ENCODE results near the gene TNIK. TPM values are rescaled to one million over a fixed set of nuclear protein-coding genes. Genes with fewer than 3 reads are reported as not detected.

Gene TNIK
- total and polyA plus RNA-seq, 2 of the 13 experiments (the other 11 are each of a cell fraction or from before 2014, with no cell fraction given), result 0.15 to 0.22 TPM

- BruUV-seq (replicated peaks), result no TSS peak
- no peak for TF ChIP-seq TFAP4 (IDR thresholded peaks at IDR 0.05; ENCODE audit: borderline replicate concordance, low read depth)
- TF ChIP-seq FIP1L1 (IDR thresholded peaks at IDR 0.05; ENCODE audit: borderline replicate concordance, insufficient read depth, low read depth, low read length), result no peak
- no peak for TF ChIP-seq NFKBIZ (CRISPR knock-in tag; IDR thresholded peaks at IDR 0.05)
- TF ChIP-seq, protein P1, sequence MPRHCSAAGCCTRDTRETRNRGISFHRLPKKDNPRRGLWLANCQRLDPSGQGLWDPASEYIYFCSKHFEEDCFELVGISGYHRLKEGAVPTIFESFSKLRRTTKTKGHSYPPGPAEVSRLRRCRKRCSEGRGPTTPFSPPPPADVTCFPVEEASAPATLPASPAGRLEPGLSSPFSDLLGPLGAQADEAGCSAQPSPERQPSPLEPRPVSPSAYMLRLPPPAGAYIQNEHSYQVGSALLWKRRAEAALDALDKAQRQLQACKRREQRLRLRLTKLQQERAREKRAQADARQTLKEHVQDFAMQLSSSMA (CRISPR knock-in tag; IDR thresholded peaks at IDR 0.05), result no peak
- no peak for TF ChIP-seq SMC3 (IDR thresholded peaks at IDR 0.05; ENCODE audit: low read length)
- no peak for TF ChIP-seq REPIN1 (CRISPR knock-in tag; IDR thresholded peaks at IDR 0.05; ENCODE audit: borderline replicate concordance, low read depth)
- no peak for TF ChIP-seq ZNF543 (CRISPR knock-in tag; IDR thresholded peaks at IDR 0.05)
- TF ChIP-seq ZZZ3 (CRISPR knock-in tag; IDR thresholded peaks at IDR 0.05; ENCODE audit: borderline replicate concordance), result no peak
- TF ChIP-seq ZC3H4 (CRISPR knock-in tag; IDR thresholded peaks at IDR 0.05; ENCODE audit: borderline replicate concordance), result no peak
- TF ChIP-seq ZBTB7A (CRISPR knock-in tag; IDR thresholded peaks at IDR 0.05), result no peak
- TF ChIP-seq ZBTB21 (CRISPR knock-in tag; IDR thresholded peaks at IDR 0.05), result no peak
- TF ChIP-seq ZNF562 (CRISPR knock-in tag; IDR thresholded peaks at IDR 0.05; ENCODE audit: borderline replicate concordance), result no peak
- TF ChIP-seq UBTF (CRISPR knock-in tag; IDR thresholded peaks at IDR 0.05), result no peak
- no peak for TF ChIP-seq CCAR2 (optimal IDR thresholded peaks at IDR 0.05; ENCODE audit: low read depth, low read length)
- no peak for TF ChIP-seq ZNF619 (CRISPR knock-in tag; IDR thresholded peaks at IDR 0.05)
- TF ChIP-seq ZNF232 (CRISPR knock-in tag; IDR thresholded peaks at IDR 0.05; ENCODE audit: borderline replicate concordance), result no peak
- TF ChIP-seq ESRRA (CRISPR knock-in tag; IDR thresholded peaks at IDR 0.05; ENCODE audit: low read depth), result no peak
- TF ChIP-seq ZNF280B (CRISPR knock-in tag; IDR thresholded peaks at IDR 0.05; ENCODE audit: borderline replicate concordance), result no peak
- Histone ChIP-seq H4K20me1 (ENCODE audit: insufficient read depth, low read length) (no peaks in the 10 kb centered on the region), H3K4me2 (ENCODE audit: low read depth, low read length) (no peak overlapping the region), H3K4me1 (ENCODE audit: insufficient read depth, low read length) (no peaks in the 10 kb centered on the region), H3K27me3 (ENCODE audit: control insufficient read depth in 1 of 2, insufficient read depth in 2 of 2, low read length in 2 of 2) (peaks cover 0 to 1% of the 10 kb centered on the region in 2 experiments; a peak in 1 of 5 replicates), H3K36me3 (replicated peaks in 1 of 2; ENCODE audit: control insufficient read depth in 1 of 2, insufficient read depth in 2 of 2, low read length in 2 of 2) (no peaks in the 10 kb centered on the region), H3K79me2 (ENCODE audit: insufficient read depth, low read length) (no peaks in the 10 kb centered on the region), H3K4me3 (replicated peaks in 1 of 3; ENCODE audit: insufficient read depth in 1 of 3, low read depth in 2 of 3, low read length in 3 of 3) (no peak overlapping the region), H3K9me3 (ENCODE audit: low read length) (no peaks in the 10 kb centered on the region), H3K27ac (ENCODE audit: extremely low read length, insufficient read depth, low read length) (no peak overlapping the region), H2AFZ (ENCODE audit: low read length) (no peak overlapping the region), H3K9ac (ENCODE audit: insufficient read depth, low read depth, low read length) (no peak overlapping the region)
- ChIA-PET CTCF (ENCODE audit: low intra/inter-chr PET ratio, low total read pairs) (no interaction called here), POLR2A (no interaction called here)
- intact Hi-C loops (cut with micrococcal nuclease; ENCODE audit: unreplicated experiment), result no loop called here
- in situ Hi-C loops (cut with HindIII; ENCODE audit: extremely low pct_ligation_motif_present, low pct_unique_long_range_greater_than_20kb), result no loop called here
- no peak for FAIRE-seq
- no peak for DNase-seq (ENCODE audit: low spot score)
- ATAC-seq, result no peak
- 32% methylated on average over 3 of the region's 3 CpGs for WGBS (ENCODE audit: low lambda C conversion rate)
Measured at GRCh38 chr3:171260899-171261298, 199.3 kb downstream of the TNIK start.

Data from HepG2 (cell line).